Tibial artery (tissue), 4 donors: ENCODE results near the gene ABCC9.

Experiments used
- DNase-seq, 2 donors: peaks; one replicate each; pipeline ENCODE4 v3.0.0-alpha.2; 2019
- H3K27ac ChIP-seq, 2 donors: fragments of 200-600 bp; sonication (generic) in 1 of 2; 1 replicate in 1 of 2; 2 replicates in 1 of 2; pipeline ENCODE4 v1.5.1; 2018 to 2019; ENCODE audit warnings: mild to moderate bottlenecking in 1 of 2
- H3K27me3 ChIP-seq, 2 donors: fragments of 200-600 bp; sonication (generic) in 1 of 2; one replicate each; pipeline versions ENCODE4 v1.5.1 to v1.6.0; 2016 to 2019
- H3K36me3 ChIP-seq, 3 donors: fragments of 200-600 bp; sonication (generic) in 2 of 3; one replicate each; pipeline ENCODE4 v1.5.1; 2016 to 2019; ENCODE audit warnings: mild to moderate bottlenecking in 2 of 3
- H3K4me1 ChIP-seq, 4 donors: fragments of 200-600 bp; sonication (generic) in 2 of 4; 1 replicate in 3 of 4; 2 replicates in 1 of 4; pipeline ENCODE4 v1.5.1; 2016 to 2019
- H3K4me3 ChIP-seq, 2 donors: fragments of 200-600 bp; sonication (generic) in 1 of 2; 1 replicate in 1 of 2; 2 replicates in 1 of 2; pipeline ENCODE4 v1.5.1; 2018 to 2019; ENCODE audit warnings: mild to moderate bottlenecking in 2 of 2
- H3K9me3 ChIP-seq, 3 donors: fragments of 200-600 bp; sonication (generic) in 1 of 3; one replicate each; pipeline ENCODE4 v1.5.1; 2016 to 2019
- intact Hi-C: fragments of 100-400 bp; cut with DNase I; formaldehyde crosslinking; loops from one replicate; pipeline ENCODE4 v1.15.0; 2023; ENCODE audit warnings: low total_unique reads
- TF ChIP-seq, protein P1 (sequence below), 2 experiments: fragments of 200-600 bp in 1 of 2; fragments of 450-650 bp in 1 of 2; IDR thresholded peaks; one replicate each; pipeline ENCODE4 v1.5.1; 2017 to 2019; ENCODE audit warnings: antibody characterized with exemption in 2 of 2, mild to moderate bottlenecking in 1 of 2, moderate library complexity in 1 of 2

ABCC9 gene

DNA sequence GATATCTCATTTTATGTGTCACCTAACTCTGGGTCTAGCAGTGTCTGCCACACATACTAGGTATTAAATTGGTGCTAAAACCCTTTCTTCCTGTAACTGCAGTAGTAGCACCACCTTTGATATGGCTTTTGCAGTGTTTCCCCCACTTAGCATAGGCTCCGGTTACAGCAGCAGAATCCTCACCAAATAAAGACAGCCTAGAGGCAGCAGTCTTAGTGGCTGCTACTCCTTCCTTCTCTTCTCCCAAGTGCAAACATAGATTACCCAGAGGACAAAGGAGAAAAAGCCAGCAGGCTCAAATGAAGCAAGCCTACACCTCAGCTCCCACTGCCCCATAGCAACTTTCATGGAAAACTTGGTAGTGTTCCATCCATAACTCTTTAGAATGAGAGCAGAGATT lies 30.1 kb upstream of the ABCC9 start:
- Histone ChIP-seq H3K27ac (peak overlapping the region in 1 of 2 donors; percentile 15), H3K27me3 (no peaks in the 10 kb centered on the region), H3K36me3 (no peaks in the 10 kb centered on the region), H3K9me3 (no peaks in the 10 kb centered on the region), H3K4me1 (peaks cover 0 to 4% (median 0%) of the 10 kb centered on the region in 4 donors), H3K4me3 (no peak overlapping the region)
- intact Hi-C loops = no loop called here
- no peak for DNase-seq
- TF ChIP-seq, protein P1, sequence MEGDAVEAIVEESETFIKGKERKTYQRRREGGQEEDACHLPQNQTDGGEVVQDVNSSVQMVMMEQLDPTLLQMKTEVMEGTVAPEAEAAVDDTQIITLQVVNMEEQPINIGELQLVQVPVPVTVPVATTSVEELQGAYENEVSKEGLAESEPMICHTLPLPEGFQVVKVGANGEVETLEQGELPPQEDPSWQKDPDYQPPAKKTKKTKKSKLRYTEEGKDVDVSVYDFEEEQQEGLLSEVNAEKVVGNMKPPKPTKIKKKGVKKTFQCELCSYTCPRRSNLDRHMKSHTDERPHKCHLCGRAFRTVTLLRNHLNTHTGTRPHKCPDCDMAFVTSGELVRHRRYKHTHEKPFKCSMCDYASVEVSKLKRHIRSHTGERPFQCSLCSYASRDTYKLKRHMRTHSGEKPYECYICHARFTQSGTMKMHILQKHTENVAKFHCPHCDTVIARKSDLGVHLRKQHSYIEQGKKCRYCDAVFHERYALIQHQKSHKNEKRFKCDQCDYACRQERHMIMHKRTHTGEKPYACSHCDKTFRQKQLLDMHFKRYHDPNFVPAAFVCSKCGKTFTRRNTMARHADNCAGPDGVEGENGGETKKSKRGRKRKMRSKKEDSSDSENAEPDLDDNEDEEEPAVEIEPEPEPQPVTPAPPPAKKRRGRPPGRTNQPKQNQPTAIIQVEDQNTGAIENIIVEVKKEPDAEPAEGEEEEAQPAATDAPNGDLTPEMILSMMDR (IDR thresholded peaks at IDR 0.05) = no peak

DNA sequence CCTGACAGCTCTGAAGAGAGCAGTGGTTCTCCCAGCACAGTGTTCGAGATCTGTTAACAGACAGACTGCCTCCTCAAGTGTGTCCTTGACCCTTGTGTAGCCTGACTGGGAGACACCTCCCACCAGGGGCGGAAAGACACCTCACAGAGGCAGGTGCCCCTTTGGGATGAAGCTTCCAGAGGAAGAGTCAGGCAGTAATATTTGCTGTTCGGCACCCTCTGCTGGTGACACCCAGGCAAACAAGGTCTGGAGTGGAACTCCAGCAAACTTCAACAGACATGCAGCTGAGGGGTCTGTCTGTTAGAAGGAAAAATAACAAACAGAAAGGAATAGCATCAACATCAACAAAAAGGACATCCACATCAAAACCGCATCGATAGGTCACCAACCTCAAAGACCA lies 21.6 kb upstream of the ABCC9 start:
- no peak for DNase-seq
- H3K4me3 ChIP-seq = no peak overlapping the region
- no peaks in the 10 kb centered on the region for H3K4me1 ChIP-seq
- TF ChIP-seq, protein P1 (IDR thresholded peaks at IDR 0.05) = no peak
- no peak overlapping the region for H3K27ac ChIP-seq
- peaks cover 0 to 5% (median 0%) of the 10 kb centered on the region in 3 donors for H3K9me3 ChIP-seq
- H3K27me3 ChIP-seq = no peaks in the 10 kb centered on the region
- no peaks in the 10 kb centered on the region for H3K36me3 ChIP-seq
- intact Hi-C loops = no loop called here

DNA sequence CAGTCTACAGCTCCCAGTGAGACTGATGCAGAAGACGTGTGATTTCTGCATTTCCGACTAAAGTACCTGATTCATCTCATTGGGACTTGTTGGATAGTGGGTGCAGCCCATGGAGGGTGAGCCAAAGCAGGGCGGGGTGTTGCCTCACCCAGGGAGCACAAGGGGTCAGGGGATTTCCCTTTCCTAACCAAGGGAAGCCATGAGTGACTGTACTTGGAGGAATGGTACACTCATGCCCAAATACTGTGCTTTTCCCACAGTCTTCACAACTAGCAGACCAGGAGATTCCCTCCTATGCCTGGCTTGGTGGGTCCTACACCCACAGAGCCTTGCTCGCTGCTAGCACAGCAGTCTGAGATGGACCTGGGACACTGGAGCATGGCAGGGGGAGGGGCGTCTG lies 21.0 kb upstream of the ABCC9 start:
- intact Hi-C loops = no loop called here
- Histone ChIP-seq H3K4me3 (no peak overlapping the region), H3K36me3 (no peaks in the 10 kb centered on the region), H3K27ac (no peak overlapping the region), H3K27me3 (no peaks in the 10 kb centered on the region), H3K4me1 (no peaks in the 10 kb centered on the region), H3K9me3 (peaks cover 0 to 5% (median 0%) of the 10 kb centered on the region in 3 donors)
- no peak for DNase-seq
- TF ChIP-seq, protein P1 (IDR thresholded peaks at IDR 0.05) = no peak

DNA sequence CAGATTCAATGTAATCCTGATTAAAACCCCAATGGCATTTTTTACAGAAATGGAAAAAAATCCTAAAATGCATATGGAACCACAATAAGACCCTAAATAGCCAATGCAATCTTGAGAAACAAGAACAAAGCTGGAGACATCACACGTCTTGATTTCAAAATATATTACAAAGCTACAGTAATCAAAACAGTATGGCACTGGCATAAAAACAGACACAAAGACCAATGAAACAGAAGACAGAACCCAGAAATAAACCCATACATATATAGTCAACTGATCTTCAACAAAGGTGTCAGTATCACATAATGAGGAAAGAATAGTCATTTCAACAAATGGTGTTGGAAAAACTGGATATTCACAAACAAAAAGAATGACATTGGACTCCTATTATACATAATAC lies 9.4 kb upstream of the ABCC9 start:
- TF ChIP-seq, protein P1 (IDR thresholded peaks at IDR 0.05) = no peak
- H3K36me3 ChIP-seq = no peaks in the 10 kb centered on the region
- peaks cover 0 to 21% (median 14%) of the 10 kb centered on the region in 3 donors for H3K9me3 ChIP-seq
- intact Hi-C loops = no loop called here
- H3K4me3 ChIP-seq = no peak overlapping the region
- no peaks in the 10 kb centered on the region for H3K27me3 ChIP-seq
- no peaks in the 10 kb centered on the region for H3K4me1 ChIP-seq
- no peak overlapping the region for H3K27ac ChIP-seq
- no peak for DNase-seq

DNA sequence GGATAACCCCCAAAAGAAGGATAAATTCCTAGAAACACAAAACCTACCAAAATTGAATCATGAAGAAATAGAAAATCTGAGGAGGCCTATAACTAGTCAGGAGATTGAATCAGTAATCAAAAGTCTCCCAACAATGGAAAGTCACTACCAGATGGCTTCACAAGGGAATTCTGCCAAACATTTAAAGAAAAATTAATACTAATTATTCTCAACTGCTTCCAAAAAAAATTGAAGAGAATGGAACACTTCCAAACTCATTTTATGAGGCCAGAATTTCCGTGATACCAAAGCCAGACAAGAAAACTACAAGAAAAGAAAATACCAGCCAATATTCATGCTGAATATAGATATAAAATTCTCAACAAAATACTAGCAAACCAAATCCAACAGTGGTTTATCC lies 7.8 kb upstream of the ABCC9 start:
- no peaks in the 10 kb centered on the region for H3K4me1 ChIP-seq
- no peak overlapping the region for H3K4me3 ChIP-seq
- peaks cover 0 to 21% (median 14%) of the 10 kb centered on the region in 3 donors for H3K9me3 ChIP-seq
- no peaks in the 10 kb centered on the region for H3K36me3 ChIP-seq
- TF ChIP-seq, protein P1 (IDR thresholded peaks at IDR 0.05) = no peak
- H3K27ac ChIP-seq = no peak overlapping the region
- DNase-seq = no peak
- intact Hi-C loops = no loop called here
- H3K27me3 ChIP-seq = no peaks in the 10 kb centered on the region

DNA sequence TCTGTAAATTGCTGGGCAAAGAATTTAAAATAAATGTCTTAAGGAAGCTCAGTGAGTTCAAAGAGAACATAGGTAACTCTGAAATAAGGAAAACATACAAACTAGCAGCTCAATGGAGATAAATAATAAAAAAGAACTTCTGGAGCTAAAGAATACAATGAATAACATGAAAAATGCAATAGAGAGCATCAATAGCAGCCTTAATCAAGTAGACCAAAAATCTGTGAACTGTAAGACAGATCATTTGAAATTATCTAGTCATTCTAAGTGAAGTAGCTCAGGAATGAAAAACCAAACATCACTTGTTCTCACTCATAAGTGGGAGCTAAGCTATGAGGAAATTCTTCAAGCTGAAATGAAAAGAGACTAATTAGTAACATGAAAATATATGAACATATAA lies 5.8 kb upstream of the ABCC9 start:
- TF ChIP-seq, protein P1 (IDR thresholded peaks at IDR 0.05) = no peak
- intact Hi-C loops = no loop called here

More for the DNA sequence above, 5.8 kb upstream of the ABCC9 start:
- Histone ChIP-seq H3K36me3 (no peaks in the 10 kb centered on the region), H3K27ac (no peak overlapping the region), H3K9me3 (peaks cover 0 to 21% (median 14%) of the 10 kb centered on the region in 3 donors), H3K4me3 (no peak overlapping the region), H3K27me3 (no peaks in the 10 kb centered on the region), H3K4me1 (peaks cover 0 to 4% (median 0%) of the 10 kb centered on the region in 4 donors)
- no peak for DNase-seq
